Measurements from ENCODE around the gene SMG1.
"Not testable (repeated sequence)": the region's sequence is repeated elsewhere in the genome, so short reads cannot be mapped to it uniquely, and the experiment has no call there.

The SMG1 gene

GRCh38 chr16:18925986-18926865 is at the start of gene SMG1:
Gene SMG1 (minus strand): TSS chr16:18926408. CDS start chr16:18926041, 367 bp downstream.
- DNase-seq (ENCODE audit: low read depth), result peak; percentile 93

GRCh38 chr16:18975109-18975508 is 48.9 kb upstream of the SMG1 start:
- no peak for DNase-seq (ENCODE audit: low read depth)

- no peak for DNase-seq (ENCODE audit: low read depth)
Measured at GRCh38 chr16:18969855-18970240, 43.6 kb upstream of the SMG1 start.

GRCh38 chr16:18969050-18969854 is 43.0 kb upstream of the SMG1 start:
- DNase-seq (ENCODE audit: low read depth), result peak; percentile 54

- DNase-seq (ENCODE audit: low read depth), result no peak
Measured at GRCh38 chr16:18966791-18967190, 40.6 kb upstream of the SMG1 start.

GRCh38 chr16:18965555-18965954 is 39.3 kb upstream of the SMG1 start:
- no peak for DNase-seq (ENCODE audit: low read depth)

GRCh38 chr16:18959031-18959505 is 32.9 kb upstream of the SMG1 start:
- DNase-seq (ENCODE audit: low read depth), result no peak

GRCh38 chr16:18958621-18959029 is 32.4 kb upstream of the SMG1 start:
- DNase-seq (ENCODE audit: low read depth), result no peak

GRCh38 chr16:18956658-18957241 is 30.5 kb upstream of the SMG1 start:
- DNase-seq (ENCODE audit: low read depth), result not testable (repeated sequence)

GRCh38 chr16:18955874-18956580 is 29.8 kb upstream of the SMG1 start:
- not testable (repeated sequence) for DNase-seq (ENCODE audit: low read depth)

- DNase-seq (ENCODE audit: low read depth), result no peak
Measured at GRCh38 chr16:18953547-18953946, 27.3 kb upstream of the SMG1 start.

GRCh38 chr16:18950469-18951185 is 24.4 kb upstream of the SMG1 start:
- no peak for DNase-seq (ENCODE audit: low read depth)

GRCh38 chr16:18948372-18949020 is 22.3 kb upstream of the SMG1 start:
- no peak for DNase-seq (ENCODE audit: low read depth)

GRCh38 chr16:18945233-18945632 is 19.0 kb upstream of the SMG1 start:
- DNase-seq (ENCODE audit: low read depth), result no peak

GRCh38 chr16:18943414-18943813 is 17.2 kb upstream of the SMG1 start:
- no peak for DNase-seq (ENCODE audit: low read depth)

- no peak for DNase-seq (ENCODE audit: low read depth)
Measured at GRCh38 chr16:18942061-18942460, 15.9 kb upstream of the SMG1 start.

- no peak for DNase-seq (ENCODE audit: low read depth)
Measured at GRCh38 chr16:18941471-18941870, 15.3 kb upstream of the SMG1 start.

- DNase-seq (ENCODE audit: low read depth), result no peak
Measured at GRCh38 chr16:18938986-18939385, 12.8 kb upstream of the SMG1 start.

- DNase-seq (ENCODE audit: low read depth), result no peak
Measured at GRCh38 chr16:18937390-18937789, 11.2 kb upstream of the SMG1 start.

GRCh38 chr16:18936727-18937340 is 10.6 kb upstream of the SMG1 start:
- DNase-seq (ENCODE audit: low read depth), result no peak

Data from iris pigment epithelial cell (primary cell).